Effector CD8-positive, alpha-beta T cell (primary cell): Measurements from ENCODE around the gene PPDPF.
"Not testable (repeated sequence)": the region's sequence is repeated elsewhere in the genome, so short reads cannot be mapped to it uniquely, and the experiment has no call there.

Source experiments
- DNase-seq: peaks from one replicate; lab custom pipeline; 2025; lab: John Stamatoyannopoulos, UW

The PPDPF gene

DNA sequence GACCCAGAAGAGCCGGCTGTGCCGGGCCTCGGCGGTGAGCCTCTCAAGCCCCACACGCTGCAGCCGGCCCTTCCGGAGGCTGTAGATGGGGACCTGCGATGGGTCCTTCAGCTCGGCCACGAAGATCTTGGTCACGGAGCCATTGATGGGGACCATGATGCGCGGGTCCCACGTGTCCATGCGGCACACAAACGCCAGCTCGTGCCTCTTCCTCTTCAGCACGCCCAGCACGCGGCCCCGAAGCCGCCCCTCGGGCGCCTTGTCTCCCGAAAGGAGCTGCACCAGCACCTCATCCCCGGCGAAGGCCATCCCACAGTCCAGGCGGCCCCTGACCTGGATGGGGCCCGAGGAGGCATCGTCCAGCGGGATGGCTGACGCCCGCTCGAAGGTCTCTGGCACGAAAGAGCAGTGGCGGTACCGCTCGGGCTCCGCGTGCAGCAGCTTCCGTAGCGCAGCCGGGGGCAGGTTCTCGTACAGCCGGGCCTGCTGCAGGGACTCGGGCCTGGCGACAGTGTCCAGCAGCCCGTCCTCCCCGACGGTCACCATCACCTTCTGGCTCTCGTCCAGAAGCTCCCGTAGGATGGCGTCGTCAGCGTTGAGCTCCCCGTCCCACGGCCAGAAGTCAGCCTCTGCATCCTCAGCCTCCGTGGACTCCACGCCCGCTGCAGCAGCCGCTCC is 44.6 kb downstream of the PPDPF start:
- no peak for DNase-seq

DNA sequence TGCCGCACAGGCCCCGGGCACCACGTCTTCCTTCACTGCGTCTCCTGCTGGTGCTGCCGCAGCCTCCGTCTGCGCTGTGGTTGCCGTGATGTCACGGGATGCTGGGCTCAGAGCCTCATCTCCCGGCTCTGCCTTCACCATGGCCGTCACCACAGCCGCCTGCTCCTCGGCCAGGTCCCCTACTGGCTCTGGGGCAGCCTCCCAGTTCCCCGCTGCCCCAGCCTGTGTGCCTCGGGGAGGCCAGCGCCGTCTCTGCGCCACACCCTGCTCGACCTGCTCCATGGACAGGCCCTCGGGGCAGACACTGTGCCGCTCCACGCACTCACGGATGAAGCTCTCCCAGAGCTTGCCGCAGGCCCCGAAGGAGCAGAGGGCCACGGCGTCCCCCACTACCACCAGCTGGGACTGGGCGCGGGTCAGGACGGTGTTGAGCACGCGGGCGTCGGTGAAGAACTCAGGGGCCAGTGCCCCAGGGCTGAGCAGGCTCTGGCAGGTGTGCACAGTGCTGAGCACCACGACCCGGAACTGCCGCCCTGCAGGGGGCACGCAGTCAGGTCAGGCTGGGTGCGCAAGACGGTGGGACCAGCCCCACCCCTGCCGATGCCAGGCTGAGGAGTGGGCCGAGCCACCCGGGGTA is 45.3 kb downstream of the PPDPF start:
- DNase-seq, result no peak

DNA sequence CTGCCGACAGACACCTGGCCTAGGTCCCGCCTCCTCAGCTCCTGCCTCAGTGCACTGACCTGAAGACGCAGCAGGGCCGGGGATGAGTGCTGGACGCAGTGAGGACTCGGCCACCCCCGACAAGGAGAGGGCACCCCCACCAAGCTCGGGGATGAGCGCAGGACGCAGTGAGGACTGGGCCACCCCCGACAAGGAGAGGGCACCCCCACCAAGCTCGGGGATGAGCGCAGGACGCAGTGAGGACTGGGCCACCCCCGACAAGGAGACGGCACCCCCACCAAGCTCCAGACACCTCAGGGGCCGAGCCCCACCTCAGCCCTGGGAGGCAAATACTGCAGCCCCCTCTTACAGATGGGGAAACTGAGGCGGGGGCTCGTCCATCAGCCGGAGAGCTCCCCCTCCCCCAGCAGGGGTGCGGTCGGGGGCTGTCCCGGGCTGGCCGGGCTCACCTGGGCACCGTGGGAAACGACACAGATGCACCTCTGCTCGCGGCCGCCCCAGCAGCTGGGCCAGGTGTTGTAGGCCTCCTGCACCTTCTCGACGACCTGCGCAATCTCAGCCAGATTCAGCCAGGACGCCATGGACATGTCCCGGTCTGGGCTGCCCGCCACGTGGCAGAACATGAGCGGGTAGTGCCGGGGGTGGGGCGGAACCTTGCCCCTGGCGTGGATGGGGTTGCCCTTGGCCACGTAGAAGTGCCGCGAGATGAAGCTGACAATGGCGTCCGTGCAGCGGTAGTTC is 46.0 kb downstream of the PPDPF start:
- no peak for DNase-seq

DNA sequence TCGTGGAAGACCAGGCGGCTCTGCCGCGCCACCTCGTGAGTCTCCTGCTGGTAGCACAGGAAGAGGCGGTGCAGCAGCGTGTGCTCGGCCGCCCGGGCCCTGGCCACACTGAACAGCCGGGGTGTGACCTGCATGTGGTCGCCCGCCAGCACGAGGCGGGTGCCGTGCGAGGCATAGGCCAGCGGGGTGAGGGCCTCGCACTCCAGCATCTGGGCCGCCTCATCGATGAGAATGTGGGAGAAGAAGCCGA is 46.5 kb downstream of the PPDPF start:
- no peak for DNase-seq

DNA sequence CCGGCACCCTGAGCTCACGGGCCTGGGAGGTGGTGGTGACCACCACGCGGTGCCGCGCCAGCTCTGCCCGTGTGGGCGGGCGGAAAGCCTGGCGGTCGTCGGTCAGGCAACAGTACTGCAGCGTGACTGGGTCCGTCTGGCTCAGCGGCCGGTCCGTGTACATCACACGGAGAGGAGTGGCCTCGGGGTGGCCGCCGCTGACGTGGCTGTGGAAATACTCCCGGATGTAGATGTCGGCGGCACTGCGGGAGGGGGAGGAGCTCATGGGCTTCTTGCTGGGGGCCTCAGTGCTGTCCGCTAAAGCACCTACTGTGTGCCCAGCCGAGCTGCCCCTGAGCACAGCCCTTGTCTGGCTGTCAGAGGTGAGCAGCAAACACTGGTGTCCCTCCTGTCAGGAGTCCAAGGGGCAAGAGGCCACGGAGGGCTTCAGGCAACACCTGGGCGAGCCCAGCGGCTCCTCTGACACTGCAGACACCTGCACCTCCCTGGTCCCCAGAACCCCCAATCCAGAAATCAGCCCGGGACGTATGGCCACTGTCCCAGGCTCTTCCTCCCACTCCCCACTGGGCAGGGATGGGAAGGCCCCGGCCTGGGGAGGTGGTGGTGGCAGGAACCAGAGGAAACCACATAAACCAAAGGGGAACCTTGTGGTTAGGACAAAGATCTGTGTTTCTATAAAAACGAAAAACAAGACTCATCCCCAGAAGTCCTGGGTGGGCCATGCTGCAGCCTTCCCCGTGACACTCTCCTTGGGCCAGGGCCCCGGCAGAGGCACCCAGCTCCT is 47.0 kb downstream of the PPDPF start:
- DNase-seq, result no peak

DNA sequence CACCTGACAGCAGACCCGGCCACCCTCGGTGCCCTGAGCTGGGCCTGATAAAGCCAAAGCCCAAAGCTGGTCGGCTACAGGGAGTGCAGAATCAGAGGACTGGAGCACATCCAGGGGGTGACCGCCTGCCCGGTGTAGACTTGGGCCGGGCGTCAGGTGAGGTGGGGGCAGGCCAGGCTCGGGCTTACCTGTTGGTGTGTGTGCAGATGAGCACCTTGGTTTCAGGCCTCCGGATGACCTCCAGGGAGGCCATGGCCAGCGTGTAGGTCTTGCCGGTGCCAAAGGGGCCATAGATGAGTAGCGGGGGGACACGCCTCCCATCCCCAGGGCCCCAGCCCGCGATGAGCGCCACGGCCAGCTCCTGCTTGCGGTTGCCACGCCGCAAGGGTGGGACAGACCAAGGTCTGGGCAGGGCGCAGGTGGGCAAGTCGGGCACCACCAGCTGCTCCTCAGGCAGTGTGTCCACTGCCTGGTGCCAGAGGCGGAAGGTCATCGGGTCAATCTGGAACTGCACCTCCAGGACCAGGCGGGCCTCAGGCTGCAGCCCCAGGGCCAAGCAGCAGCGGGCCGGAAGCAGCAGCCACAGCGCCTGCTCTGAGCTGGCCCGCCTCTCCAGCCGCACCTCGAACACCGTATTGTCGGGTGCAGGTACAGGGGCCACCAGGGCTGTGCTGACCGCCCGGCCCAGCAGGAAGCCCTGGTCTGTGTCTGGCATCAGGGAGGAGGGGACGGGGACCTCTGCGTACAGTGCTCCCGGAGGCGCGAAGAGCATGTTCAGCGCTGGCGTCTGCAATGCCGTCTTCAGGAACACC is 47.8 kb downstream of the PPDPF start:
- DNase-seq, result no peak

DNA sequence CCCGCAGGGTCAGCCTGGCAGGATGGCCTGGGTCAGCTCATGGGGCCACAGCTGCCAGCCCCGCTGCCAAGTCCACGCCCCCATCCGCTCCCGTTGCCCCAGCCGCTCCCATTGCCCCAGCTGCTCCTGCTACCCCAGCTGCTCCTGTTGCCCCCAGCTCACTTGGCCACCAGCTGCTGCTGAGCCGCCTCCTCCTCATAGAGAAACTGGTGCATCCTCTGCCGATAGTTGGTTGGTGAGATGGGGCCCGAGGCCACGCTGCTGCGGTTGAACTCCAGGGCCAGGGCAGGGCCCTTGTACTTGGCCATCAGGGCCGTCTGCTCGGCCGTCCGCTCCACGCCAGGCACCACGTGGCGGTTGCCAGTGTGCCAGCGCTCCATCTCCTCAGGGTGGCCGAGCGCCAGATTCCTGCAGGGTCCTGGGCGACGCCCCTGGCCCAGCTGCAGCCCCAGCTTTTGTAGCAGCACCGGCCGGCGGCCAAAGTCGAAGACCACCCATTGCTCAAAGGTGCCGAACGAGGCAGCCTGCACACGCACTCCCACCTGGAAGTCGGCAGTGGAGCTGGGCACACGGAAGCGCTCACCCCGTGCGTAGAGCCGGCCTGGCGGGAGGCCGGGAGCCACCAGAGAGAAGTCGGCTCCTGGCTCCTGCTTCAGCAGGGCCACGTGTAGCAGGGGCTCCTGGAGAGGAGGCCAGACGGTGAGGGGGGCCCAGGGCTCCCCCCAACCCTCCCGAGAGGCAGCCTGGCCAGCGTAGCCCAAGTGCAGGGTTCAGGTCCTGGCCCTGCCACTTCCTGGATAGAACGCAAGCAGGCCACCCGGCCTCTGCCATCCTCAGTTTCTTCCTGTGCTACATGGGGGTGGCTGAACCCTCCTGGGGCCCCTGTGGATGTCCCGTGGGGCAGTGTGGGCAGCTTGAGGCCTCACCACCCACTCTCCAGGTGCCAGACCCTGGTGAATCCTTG is 48.7 kb downstream of the PPDPF start:
- DNase-seq, result no peak

DNA sequence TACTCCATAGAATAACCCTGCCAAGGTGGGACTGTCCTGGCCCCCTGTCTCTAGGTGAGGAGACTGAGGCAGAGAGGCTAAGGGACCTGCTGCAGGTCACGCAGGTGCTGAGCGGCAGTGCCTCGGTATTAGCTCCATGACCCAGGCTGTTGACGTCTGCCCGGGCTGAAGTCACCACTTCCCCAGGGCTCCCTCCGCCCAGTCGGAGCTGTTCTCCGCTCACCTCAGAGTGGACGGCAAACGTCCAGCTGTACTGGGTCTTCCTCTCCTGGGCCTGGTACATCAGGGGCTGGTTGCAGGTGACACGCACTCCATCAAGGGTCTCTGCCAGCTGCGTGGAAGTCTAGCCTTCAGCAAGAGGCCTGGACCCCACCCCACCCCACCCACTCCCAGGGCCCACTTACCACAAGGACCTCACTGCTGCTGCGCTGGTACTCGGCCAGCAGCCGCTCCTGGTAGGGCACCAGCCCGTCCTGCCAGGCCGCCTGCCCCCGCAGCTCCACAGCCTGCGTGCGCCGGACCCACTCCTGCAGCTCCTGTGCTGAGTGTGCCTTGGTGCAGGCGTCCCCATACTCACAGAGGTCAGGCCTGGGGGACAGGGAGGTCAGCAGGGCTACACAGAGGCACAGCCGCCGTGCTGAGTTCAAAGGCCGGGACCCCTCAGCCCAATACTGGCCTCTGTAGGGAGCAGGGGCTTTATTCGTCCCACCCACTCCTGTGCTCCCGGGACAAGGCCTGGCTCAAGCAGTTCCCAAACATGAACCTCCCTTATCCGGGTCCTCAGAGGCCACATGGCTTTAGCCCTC is 49.9 kb downstream of the PPDPF start:
- no peak for DNase-seq

DNA sequence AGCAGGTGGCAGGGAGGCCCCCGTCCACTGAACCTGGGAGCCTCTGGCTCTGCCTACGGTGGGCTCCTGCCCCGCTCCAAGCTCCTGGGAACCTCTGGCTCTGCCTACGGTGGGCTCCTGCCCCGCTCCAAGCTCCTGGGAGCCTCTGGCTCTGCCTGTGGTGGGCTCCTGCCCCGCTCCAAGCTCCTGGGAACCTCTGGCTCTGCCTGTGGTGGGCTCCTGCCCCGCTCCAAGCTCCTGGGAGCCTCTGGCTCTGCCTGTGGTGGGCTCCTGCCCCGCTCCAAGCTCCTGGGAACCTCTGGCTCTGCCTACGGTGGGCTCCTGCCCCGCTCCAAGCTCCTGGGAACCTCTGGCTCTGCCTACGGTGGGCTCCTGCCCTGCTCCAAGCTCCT is 50.5 kb downstream of the PPDPF start:
- not testable (repeated sequence) for DNase-seq
